GM18498 (cell line): ENCODE measurements around the gene GID4.

ENCODE experiments used
- ATAC-seq: cut with Tn5 transposase; IDR thresholded peaks from one replicate; pipeline ENCODE4 v1.9.1; 2021; ENCODE audit warnings: mild to moderate bottlenecking, moderate library complexity; ENCODE audit not compliant: unreplicated experiment

GID4 gene

GRCh38 chr17:18042983-18043382 lies 3.8 kb downstream of the GID4 start:
- no peak for ATAC-seq

- ATAC-seq, result no peak
Measured at GRCh38 chr17:18043491-18043890, 4.3 kb downstream of the GID4 start.

GRCh38 chr17:18044609-18045008 lies 5.4 kb downstream of the GID4 start:
- ATAC-seq, result no peak

- no peak for ATAC-seq
Measured at GRCh38 chr17:18045691-18046350, 6.6 kb downstream of the GID4 start.

- ATAC-seq, result no peak
Measured at GRCh38 chr17:18055597-18055996, 16.4 kb downstream of the GID4 start.

DNA sequence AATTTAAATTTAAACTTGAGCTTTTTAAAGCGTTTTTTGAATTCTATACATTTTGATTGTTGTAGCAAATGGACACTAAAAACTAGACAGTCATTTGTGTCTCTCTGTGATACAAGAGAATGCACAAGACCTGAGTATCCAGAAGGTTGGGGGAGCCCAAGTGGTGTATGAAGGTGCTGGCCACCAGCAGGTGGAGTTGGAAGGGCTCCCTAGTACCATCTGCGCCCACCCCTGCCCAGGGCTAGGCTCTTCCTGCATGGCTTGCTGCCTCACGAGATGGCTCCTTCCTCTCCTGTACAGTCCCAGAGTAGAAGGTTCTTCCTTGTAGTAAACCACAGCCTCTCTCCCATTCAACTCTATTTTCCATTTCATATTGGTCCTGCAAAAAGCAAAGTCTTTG lies 17.0 kb downstream of the GID4 start:
- ATAC-seq, result no peak

DNA sequence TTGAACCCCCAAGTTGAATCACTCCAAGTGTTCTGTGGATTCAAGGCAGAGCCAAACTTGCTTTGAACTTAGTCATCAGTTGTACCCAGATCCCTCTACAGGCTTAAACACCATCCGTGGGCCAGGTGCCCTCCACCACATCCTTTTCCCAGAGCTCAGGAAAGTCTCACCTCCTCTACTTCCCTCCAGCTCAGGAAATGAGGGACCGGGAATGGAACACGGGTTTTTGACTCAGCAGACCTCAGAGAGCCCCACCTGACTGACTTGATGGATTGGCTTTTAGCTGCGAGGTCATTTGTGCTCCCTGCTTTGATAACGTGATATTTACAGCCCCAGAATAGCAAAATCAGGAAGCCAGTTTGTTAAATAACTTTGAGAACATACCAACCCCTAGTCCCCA lies 20.1 kb downstream of the GID4 start:
- no peak for ATAC-seq

DNA sequence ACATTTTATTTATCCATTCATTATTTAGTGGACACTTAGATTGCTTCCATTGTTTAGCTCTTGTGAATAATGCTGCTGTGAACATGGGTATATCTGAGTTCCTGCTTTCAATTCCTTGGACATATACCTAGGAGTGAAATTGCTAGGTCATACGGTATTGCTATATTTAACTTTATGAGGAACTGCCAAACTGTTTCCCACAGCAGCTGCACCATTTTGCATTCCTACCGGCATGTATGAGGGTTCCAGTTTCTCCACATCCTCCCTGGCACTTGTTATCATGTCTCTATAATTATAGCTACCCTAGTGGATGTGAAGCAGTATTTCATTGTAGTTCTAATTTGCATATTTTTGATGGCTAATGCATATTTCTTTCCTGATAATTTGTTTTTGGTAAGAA lies 24.8 kb downstream of the GID4 start:
- ATAC-seq, result no peak

- no peak for ATAC-seq
Measured at GRCh38 chr17:18065546-18065945, 26.3 kb downstream of the GID4 start.

DNA sequence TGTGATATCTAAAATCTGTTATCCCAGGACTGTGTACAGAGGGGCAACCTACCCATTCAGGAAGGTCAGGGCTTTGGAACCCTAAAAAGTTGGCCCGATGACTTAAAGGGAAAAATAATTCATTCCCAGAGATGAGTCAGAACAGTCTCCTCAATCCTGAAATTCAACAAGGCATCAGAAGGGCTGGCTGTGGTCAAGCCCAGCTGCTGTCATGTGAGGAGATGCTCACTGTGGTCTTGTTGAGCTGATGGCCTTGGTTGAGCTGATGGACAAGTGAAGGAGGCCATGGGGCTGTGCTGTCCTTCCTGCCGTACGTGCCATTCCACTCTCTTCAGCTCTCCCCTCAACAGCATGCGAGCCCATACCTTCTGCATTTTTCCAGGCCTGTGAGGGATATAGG lies 27.7 kb downstream of the GID4 start:
- no peak for ATAC-seq

GRCh38 chr17:18069101-18069500 lies 29.9 kb downstream of the GID4 start:
- no peak for ATAC-seq

- ATAC-seq, result no peak
Measured at GRCh38 chr17:18070861-18071340, 31.7 kb downstream of the GID4 start.

DNA sequence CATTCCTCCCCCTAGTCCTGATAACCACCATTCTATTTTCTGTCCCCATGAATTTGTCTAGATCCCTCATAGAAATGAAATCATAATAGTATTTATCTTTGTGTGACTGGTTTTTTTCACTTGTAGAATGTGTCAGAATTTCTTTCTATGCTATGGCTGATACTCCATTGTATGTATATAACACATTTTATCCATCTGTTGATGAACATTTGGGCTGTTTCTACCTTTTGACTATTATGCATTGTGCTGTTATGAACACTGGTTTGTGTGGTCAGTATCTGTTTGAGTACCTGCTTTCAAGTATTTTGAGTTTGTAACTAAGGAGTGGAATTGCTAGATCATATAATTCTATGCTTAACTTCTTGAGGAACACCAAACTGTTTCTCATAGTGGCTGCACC lies 32.5 kb downstream of the GID4 start:
- no peak for ATAC-seq

GRCh38 chr17:18074566-18075272 lies 35.5 kb downstream of the GID4 start:
- ATAC-seq, result no peak

DNA sequence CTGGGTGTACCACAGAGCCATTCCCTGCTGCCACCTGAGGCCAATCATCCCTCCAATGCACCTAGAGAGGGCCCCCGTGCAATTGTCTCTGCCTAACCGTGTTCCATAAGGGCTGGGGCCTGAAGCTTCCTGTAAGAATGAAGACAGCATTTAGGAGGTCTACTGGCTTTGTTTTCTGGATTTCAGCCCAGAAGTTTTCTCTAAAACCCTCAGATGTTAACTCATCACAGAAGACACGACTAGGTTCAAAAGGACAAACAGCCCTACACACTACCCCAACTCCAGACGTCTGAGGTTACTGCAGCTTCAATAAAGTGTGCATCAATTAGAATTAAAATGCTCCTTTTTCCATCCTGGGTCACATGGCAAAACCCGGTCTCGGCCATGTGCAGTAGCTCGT lies 37.7 kb downstream of the GID4 start:
- no peak for ATAC-seq

GRCh38 chr17:18079543-18079942 lies 40.3 kb downstream of the GID4 start:
- ATAC-seq, result no peak

GRCh38 chr17:18084256-18084655 lies 45.0 kb downstream of the GID4 start:
- ATAC-seq, result no peak

- ATAC-seq, result peak; percentile 79
Measured at GRCh38 chr17:18087610-18088491, 48.6 kb downstream of the GID4 start, which contains the start of gene DRG2. DRG2 (plus strand) TSS chr17:18087948; CDS start chr17:18088024, 76 bp downstream.

GRCh38 chr17:18089613-18090012 lies 50.4 kb downstream of the GID4 start:
- no peak for ATAC-seq

GRCh38 chr17:18093616-18094408 lies 54.6 kb downstream of the GID4 start:
- no peak for ATAC-seq

DNA sequence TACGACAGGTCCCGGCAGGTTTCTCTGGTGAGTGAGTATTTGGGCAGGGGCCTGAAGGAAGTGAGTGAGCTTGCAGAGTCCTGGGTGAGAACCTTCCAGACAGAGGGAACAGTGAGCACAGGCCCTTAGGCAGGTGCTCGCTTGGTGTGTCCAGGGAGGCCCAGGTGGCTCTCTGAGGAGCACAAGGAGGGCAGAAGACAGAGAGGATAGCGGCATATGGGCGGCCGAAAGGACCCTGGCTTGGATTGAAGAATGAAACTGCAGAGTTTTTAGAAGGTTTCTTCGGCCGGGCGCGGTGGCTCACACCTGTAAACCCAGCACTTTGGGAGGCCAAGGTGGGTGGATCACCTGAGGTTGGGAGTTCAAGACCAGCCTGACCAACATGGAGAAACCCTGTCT lies 55.2 kb downstream of the GID4 start:
- ATAC-seq, result no peak
